Medulla oblongata (tissue), 1 donor: Measurements from ENCODE around the gene ZNF397.

Source experiments
- DNase-seq: peaks from one replicate; pipeline ENCODE4 v3.0.0-alpha.2; 2015; ENCODE audit errors: extremely low spot score

ZNF397 gene

DNA sequence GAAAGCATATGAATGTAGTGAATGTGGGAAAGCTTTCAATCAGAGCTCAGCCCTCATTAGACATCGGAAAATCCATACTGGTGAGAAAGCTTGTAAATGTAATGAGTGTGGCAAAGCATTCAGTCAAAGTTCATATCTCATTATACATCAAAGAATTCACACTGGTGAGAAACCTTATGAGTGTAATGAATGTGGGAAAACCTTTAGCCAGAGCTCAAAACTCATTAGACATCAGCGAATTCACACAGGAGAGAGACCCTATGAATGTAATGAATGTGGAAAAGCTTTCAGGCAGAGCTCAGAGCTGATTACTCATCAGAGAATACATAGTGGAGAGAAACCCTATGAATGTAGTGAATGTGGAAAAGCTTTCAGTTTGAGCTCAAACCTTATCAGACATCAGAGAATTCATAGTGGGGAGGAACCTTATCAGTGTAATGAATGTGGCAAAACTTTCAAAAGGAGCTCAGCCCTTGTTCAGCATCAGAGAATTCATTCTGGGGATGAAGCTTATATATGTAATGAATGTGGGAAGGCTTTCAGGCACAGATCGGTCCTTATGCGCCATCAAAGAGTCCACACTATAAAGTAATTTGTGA lies 5.0 kb downstream of the ZNF397 start:
- no peak for DNase-seq

DNA sequence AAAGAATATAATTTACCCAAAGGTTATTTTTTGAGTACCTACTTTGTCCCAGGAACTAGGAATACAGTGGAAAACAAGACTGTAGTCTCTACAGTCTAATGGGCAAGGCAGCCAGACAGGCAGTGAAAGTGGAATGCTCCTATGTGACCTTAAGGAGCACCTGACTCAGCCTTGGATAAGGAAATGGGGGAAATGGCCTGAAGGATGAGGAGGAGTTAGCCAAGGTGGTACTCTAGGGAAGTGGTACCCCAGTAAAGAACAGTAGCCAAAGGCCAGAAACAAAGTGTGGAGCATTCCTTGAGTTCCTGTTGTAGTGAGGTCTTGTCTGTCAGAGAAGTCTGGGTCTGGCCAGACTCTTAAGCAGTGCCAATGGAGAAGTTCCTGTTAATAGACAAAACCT lies 6.0 kb downstream of the ZNF397 start:
- DNase-seq, result no peak

DNA sequence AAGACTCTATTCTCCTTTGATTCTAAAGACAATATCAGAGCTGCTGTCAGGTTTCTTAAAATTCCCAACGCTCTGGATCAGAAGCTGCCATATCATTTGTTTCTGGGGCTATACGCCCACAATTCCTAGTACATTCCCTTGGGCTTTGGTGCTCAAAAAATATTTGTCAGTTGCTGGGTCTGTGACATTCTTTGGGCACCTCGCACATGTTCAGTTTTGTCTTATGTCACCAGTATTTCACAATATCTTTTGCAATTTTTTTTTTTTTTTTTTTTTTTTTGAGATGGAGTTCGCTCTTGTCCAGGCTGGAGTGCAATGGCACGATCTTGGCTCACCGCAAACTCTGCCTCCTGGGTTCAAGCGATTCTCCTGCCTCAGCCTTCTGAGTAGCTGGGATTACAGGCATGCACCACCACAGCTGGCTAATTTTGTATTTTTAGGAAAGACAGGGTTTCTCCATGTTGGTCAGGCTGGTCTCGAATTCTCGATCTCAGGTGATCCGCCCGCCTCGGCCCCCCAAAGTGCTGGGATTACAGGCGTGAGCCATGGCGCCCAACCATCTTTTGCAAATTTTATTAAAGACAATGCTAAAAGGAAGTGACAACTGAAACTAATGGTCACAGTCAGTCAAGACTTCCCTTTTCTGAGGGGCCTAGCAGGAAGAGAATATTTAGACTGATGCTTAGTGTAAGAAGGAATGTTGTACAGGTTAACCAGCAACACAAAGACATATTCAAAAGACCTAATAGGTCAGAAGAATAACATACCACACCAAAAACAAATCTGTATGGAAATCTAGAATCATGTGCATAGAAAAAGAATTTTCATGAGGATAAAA lies 6.8 kb downstream of the ZNF397 start:
- peak; percentile 44 for DNase-seq

DNA sequence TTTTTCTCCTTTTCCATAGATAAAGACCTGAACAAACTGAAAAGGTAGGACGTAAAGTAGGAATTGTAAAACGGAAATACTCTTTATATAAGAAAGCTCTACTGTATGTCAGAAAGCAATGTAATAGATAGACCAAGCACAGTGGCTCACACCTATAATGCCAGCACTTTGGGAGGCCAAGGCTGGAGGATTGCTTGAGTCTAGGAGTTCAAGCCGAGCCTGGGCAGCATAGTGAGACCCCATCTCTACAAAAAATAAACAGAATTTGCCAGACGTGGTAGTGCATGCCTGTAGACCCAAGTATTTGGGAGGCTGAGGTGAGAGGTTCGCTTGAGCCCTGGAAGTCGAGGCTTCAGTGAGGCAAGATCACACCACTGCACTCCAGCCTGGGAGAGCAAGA lies 7.6 kb downstream of the ZNF397 start:
- no peak for DNase-seq

DNA sequence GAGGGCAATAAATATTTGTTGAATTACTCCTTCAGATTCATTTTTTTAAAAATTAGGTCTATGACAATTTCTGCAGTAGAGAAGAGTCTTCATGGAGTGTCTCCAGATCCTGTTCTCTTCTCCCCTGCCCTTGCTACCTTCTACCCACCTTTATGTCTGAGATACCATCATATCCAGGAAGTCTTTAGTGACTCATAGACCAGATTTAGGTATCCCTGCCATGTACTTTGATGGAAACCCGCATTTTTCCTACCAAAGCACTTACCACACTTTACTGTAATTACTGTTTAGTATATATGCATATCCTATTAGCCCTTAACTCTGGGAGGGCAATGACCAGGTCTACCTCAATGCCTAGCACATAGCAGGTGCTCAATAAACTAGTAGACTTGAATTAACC lies 11.6 kb downstream of the ZNF397 start:
- DNase-seq, result no peak

DNA sequence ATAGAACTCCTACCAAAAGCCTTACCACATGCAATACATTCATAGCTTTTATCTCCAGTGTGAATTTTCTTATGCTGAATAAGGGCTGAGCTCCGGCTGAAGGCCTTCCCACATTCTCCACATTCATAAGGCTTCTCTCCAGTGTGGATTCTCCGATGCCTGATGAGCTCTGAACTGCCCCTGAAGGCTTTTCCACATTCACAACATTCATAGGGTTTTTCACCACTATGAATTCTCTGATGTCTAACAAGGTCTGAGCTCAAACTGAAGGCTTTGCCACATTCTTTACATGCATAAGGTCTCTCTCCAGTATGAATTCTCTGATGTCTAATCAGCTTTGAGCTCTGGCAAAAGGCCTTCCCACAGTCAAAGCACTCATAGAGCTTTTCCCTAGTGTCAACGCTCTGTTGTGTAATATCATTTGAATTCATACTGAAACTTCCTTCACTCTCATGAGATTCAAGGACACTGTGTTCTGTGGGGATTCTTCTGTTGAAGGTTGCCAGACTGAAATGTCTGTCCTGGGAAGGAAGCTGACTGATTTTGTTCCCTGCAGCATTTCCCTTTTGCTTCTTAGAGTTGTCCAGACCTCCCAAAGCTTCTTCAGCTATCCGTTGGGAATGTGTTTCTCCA lies 12.9 kb downstream of the ZNF397 start:
- no peak for DNase-seq

DNA sequence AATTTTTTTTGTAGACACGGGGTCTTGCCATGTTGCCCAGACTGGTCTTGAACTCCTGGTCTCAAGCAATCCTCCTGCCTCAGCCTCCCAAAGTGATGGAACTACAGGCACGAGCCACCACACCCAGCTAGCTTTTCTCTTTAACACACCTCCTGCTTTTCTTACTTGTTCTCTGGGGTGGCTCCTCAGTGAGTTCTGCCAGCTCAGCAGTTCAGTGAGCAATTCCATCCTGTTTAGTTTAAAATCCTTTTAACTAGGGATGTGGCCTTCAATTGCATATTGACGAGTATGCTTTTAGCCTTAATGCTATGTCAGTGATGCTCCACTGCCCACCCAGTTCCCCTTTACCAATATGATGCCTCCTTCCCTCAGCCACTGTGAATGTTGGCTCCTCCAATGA lies 16.1 kb downstream of the ZNF397 start:
- no peak for DNase-seq

DNA sequence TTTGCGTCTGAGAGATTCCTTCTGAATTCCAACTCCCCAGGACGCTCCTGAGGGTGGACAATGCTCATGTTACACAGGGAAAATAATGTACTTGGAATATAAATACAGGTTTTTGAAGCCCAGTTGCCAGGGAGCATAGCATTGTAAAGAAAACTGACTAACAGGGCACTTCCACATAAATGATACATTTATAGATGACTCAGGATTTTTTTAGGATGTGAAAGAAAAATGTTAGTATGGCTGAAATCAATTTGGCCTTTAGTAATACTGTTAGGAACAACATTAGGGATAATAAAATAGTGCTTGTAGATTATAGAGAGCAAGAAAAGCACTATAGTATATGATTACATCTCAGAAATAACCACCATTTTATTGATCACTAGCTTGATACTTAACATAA lies 23.6 kb downstream of the ZNF397 start:
- DNase-seq, result no peak

DNA sequence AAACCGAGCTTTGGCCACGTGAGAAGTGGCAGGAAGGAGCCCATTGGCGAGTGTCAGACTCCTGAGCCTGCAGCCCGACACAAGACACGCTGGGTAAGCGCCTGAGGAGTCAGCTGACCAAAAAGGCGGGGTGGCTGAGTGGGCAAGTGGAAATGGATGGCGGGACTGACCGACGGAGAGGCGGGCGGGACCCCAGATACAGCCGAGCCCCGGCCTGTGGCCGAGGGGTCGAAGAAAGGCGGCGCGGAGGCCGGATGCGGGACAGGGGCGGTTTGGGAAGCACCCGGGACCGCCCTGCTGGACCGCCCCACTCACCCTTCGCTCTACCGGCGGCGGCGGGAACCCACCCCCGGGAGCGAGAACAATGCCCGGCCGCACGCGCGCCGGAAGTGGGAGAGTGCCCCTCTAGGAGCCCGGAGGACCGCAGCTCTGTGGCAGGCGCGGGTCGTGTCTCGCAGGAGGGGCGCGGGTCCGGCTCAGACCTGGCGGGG lies 26.4 kb downstream of the ZNF397 start:
- DNase-seq, result peak; percentile 83

DNA sequence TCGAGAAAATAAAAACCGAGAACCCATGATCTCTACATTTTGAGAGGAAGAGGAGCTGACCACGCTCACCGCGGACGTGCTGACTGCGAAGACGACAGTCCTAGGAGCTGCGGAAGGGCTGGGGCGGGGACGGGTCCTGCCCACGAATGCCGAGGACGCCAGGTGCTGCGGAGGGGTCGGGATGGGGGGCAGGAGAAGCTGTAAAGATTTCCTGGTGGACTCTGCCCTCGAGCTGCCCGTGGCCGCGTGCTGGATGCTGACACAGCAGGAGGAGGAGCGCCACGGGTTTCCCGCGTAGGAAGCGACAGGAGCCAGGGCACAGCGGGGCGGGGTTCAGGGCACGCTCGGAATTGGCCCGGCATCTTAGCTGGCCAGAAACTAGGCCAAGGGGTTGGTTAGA lies 27.0 kb downstream of the ZNF397 start:
- no peak for DNase-seq

DNA sequence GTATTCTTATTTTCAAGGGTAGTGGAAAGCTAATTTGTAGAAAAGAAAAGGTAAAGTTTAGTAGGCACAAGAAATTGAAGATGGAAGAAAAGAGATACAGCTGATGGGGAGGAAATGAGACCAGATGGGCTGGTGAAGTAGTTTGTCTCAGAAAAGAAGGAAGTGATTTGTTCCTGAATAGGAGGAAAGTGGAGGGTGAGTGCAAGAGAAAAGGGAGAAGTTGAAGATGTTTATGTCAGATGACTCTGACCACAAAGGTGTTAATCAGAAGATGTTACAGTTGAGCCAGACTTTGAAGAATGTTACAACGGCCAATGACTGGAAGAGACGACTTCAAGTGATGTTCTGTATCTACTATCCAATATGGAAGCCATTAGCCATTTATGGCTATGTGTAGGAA lies 28.0 kb downstream of the ZNF397 start:
- peak; percentile 36 for DNase-seq

DNA sequence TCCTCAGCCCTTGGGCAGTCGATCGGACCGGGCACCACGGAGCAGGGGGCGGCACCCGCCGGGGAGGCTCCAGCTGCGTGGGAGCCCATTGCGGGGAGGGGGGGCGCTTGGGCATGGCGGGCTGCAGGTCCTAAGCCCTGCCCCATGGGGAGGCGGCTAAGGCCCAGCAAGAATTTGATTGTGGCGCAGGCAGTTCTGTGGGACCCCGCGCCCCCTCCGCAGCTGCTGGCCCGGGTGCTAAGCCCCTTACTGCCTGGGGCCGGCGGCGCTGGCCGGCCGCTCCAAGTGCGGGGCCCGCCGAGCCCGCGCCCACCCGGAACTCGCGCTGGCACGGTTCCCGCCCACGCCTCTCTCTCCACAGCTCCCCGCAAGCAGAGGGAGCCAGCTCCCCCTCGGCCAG lies 30.8 kb downstream of the ZNF397 start:
- DNase-seq, result no peak

DNA sequence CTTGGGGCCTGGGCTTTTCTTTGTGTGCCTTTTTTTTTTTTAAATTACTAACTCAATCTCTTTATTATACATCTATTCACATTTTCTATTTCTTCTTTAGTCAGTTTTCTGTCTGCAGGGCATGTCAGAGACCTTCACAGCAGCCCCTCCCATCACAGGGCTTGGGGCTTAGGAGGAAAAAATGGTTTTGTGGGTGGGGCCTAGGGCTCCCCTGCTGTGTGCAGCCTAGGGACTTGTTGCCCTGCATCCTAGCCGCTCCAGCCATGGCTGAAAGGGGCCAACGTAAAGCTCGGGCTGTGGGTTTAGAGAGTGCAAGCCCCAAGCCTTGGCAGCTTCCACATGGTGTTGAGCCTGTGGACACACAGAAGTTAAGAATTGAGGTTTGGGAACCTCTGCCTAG lies 35.4 kb downstream of the ZNF397 start:
- no peak for DNase-seq

DNA sequence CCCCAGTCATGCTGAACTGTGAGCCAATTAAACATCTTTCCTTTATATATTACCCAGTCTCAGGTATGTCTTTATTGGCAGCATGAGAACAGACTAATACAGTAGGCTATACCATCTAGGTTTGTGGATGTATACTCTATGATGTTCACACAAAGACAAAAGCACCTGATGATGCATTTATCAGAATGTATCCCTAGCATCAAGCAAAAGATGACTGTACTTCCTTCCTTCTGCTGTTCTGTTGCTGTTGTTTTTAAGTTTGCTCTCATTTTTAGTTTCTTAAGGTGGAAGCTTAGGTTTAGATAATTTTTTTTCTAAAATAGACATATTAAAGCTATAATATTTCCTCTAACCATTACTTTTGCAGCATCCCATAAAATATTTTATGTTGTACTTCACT lies 36.8 kb downstream of the ZNF397 start:
- DNase-seq, result no peak

DNA sequence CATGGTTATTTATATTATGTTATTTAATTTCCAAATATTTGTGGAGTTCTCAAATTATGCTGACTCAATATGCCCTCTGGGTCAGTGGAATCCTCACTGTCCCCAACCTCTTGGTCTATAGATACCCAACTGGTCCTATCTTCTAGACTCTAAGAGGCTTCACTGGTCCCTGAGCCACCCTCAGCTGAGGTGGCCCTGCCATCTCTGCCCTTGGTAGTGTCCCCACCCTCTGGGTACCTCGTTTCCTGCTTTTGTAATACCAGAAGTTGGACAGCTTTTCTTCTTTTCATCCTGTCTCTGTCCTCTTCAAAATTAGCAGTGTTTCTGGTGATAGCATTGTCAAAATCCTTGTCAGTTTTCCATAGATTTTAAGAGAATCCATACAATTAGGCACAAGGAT lies 37.3 kb downstream of the ZNF397 start:
- DNase-seq, result no peak

DNA sequence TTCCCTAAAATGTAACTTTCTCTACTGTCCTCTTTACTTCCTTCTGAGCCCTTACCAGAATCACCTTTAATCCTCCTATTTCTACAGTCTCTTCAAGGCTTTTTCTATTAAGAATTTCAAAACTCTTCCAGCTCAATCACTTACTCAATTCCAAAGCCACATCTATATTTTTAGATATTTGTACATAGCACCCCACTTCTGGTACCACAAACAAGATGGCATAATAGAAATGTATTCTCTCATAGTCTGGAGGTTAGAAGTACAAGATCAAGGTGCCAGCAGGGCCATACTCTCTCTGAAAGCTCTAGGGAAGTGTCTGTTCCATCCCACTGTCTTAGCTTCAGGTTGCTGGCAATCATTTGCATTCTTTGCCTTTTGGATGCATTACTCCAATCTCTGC lies 38.1 kb downstream of the ZNF397 start:
- DNase-seq, result no peak

DNA sequence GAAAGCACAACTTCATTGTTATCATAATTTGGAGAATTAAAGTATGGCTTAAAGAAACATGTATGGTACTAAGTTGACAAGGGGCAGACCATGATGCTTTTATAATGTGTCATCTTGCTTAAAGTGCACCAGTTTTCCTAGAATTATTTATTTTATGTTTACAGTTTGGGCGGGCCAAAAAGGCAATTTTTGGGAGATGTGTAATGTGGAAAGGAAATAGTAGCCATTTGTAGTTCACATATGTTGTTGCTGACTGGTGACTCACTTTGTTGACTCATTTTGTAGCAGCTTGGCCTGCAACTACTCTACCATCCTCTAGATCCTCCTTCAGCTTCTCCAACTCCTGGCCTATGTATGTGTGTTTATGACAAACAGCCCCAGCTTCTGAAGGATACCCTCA lies 41.5 kb downstream of the ZNF397 start:
- no peak for DNase-seq

DNA sequence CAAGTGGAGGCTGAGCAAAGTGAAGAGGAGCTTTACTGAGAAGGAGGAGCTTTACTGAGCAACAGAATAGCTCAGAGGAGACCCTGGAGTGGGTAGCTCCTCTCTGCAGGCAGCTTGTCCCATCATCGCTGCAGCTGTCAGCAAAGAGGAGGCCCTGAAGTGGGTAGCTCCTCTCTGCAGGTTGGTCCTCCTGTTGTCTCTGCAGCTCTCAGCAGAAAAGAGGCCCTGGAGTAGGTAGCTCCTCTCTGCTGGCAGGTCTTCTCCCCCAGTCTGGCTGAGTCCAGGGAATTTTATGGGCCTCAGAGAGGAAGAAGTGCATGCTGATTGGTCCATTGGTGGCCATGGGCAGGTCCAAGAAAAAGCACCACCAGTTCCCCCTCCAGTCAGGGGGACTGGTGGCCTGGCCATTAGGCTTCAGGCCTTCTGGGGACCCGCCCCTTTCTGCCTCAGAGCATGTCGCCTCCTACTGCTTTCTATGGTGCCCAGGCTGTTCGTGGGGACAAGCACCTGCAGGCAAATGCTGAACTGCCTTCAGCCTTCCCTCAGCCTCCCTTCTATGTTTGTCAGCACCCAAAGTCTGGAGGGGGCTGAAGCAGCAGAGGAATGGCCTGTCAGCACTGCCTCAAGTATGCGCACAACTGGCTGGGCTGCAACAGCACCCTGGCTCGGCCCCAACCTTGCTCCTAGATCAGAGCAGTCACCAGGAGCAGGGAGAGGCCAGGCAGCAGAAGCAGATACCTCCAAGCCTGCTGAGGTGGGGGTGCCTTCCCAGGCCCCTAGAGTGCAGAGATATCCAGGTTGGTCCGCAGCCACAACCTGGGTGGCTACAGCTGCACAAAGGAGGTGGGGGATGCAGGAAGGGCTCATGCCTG lies 43.3 kb downstream of the ZNF397 start:
- DNase-seq, result no peak

DNA sequence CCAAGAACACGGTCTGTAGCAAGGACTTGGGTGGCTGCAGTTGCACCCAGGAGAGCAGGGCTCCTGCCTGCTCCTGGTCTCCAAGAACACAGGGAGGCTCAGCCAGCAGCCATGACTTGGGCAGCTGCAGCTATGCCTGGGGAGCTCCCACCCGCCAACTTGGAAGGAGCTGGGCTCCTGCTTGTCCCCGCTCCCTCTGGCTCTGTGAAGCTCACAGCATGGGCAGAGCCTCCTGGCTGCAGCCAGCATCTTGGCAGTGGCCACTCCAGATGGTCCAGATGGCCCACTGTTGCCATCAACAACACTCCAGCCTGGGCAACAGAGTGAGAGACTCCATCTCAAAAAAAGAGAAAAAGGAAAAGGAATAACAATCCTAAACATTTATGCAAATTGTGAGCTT lies 44.0 kb downstream of the ZNF397 start:
- peak; percentile 33 for DNase-seq

DNA sequence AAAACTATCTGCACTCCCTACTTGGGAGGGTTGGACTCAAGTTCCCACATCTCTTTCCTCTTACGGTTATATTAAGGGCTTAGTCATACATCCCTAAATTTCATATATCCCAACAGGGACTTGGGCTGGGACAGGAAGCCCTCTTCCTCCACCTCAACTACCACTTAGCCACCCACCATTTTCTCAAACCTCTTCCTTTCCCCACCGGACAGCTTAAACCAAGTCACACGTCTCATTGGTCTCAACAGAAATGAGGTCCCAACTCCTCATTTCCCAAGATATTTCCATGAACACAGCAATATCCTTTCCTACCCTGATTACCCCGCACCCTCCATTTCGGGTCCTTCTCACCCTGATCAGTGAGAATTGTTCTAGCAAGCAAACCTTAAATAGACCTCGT lies 48.5 kb downstream of the ZNF397 start:
- peak; percentile 11 for DNase-seq

DNA sequence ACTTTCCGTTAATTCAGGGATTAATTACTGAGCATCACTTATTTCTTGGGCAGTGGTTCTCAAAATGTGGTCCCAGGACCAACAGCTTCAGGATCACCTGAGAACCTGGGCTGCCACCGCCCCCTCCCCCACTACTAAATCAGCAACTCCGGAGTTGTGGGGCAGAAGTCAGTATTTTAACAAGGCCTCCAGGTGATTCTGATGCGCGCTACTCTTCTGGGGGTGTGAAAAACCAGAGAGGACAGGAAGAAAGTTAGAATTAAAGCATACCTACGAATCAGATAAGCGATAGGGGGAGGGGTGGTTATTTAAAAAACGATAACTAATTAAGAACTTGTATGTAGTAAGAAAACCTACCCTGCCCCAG lies 48.9 kb downstream of the ZNF397 start:
- DNase-seq, result no peak

DNA sequence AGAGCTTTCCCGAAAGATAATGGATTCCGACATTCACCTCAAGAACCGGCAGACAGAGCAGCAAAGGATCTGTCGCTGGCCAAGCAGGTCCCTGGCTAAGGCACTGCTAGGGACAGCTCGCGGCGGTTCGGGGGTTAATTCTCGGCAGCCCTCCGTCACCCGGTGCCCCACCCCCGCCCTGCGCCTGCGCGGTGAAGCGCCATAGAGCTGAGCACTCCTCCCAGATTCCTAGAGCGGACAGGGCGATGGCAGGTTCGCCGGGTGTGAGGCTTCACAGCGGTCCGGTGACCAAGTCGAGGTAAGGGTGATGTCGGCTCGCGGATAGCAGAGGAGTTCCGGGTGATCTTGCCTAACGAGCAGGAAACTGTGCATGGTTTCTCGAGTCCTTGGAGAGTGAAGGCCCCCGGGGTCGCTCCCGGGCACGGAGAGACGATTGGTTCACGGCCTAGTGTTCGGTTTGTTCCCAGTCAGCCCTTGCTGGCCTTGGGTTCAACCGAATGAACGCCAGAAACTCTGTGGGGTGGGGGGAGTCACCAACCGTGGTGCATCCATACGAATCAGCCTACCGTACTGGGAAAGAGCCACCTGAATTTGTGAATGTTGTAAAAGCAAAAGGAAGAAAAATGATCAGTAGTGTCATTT lies 49.4 kb downstream of the ZNF397 start, which contains the start of gene ZSCAN30:
Gene ZSCAN30 (minus strand): TSS at position 136 of the 642 bp plus-strand sequence. CDS start 25,877 bp downstream, outside the sequence.
- DNase-seq, result peak; percentile 95
